WTC11 (cell line): ENCODE results near the gene ATP2B2. TPM values are rescaled to one million over a fixed set of nuclear protein-coding genes. Genes with fewer than 3 reads are reported as not detected.

Experiments used
- ATAC-seq: fragments of 200-7000 bp; cut with Tn5 transposase; 2 replicates; pipeline ENCODE4 v1.10.0; 2021; ENCODE audit warnings: mild to moderate bottlenecking, moderate library complexity
- CTCF ChIA-PET: fragments of 300-600 bp; sonication (Branson Sonifier 250); formaldehyde crosslinking; loops from one replicate; lab custom pipeline; 2021; ENCODE audit warnings: antibody characterized with exemption; lab: Charles Lee
- POLR2A ChIA-PET: fragments of 350-600 bp; sonication (Branson Sonifier 250); formaldehyde crosslinking; loops from one replicate; lab custom pipeline; 2021; ENCODE audit warnings: antibody characterized with exemption; lab: Charles Lee
- DNase-seq: peaks from one replicate; pipeline ENCODE4 v3.0.0; 2021; ENCODE audit warnings: low spot score
- H3K27ac Mint-ChIP-seq: 2 replicates; pipeline ENCODE4 v1.8.0; 2021; ENCODE audit warnings: mixed read lengths
- H3K27me3 Mint-ChIP-seq: 2 replicates; pipeline ENCODE4 v1.8.0; 2021; ENCODE audit warnings: low read depth, mild to moderate bottlenecking, moderate library complexity, mixed read lengths
- H3K36me3 Mint-ChIP-seq: 2 replicates; pipeline ENCODE4 v1.8.0; 2021; ENCODE audit warnings: mixed read lengths
- H3K4me1 Mint-ChIP-seq: 2 replicates; pipeline ENCODE4 v1.8.0; 2022; ENCODE audit warnings: mixed read lengths
- H3K4me3 Mint-ChIP-seq: 2 replicates; pipeline ENCODE4 v1.8.0; 2021; ENCODE audit warnings: mild to moderate bottlenecking, moderate library complexity, mixed read lengths
- H3K9me3 Mint-ChIP-seq: 2 replicates; pipeline ENCODE4 v1.8.0; 2021; ENCODE audit warnings: mixed read lengths
- ELF4 ChIP-seq: sonication (generic); formaldehyde crosslinking; IDR thresholded peaks from 2 replicates; pipeline ENCODE4 v1.8.1; 2022; ENCODE audit warnings: low read depth, mild to moderate bottlenecking, moderate library complexity, missing genetic modification reagents
- FOXJ3 ChIP-seq: sonication (generic); formaldehyde crosslinking; IDR thresholded peaks from 2 replicates; pipeline ENCODE4 v1.9.0; 2021; ENCODE audit warnings: missing genetic modification reagents, mild to moderate bottlenecking, borderline replicate concordance
- FOXK1 ChIP-seq: sonication (generic); formaldehyde crosslinking; IDR thresholded peaks from 2 replicates; pipeline ENCODE4 v1.8.0; 2022; ENCODE audit warnings: mild to moderate bottlenecking, moderate library complexity, missing genetic modification reagents
- FOXP1 ChIP-seq: sonication (generic); formaldehyde crosslinking; IDR thresholded peaks from 2 replicates; pipeline ENCODE4 v1.8.0; 2022; ENCODE audit warnings: missing genetic modification reagents, mild to moderate bottlenecking, moderate library complexity, borderline replicate concordance
- GRHL2 ChIP-seq: fragments of 250-450 bp; sonication (Bioruptor Pico); IDR thresholded peaks from 2 replicates; pipeline ENCODE4 v1.8.0; 2022; ENCODE audit warnings: mild to moderate bottlenecking, moderate library complexity; ENCODE audit not compliant: insufficient replicate concordance, severe bottlenecking
- GTF2I ChIP-seq: fragments of 250-450 bp; sonication (Bioruptor Pico); conservative IDR thresholded peaks from 2 replicates; pipeline ENCODE4 v1.4.0; 2021; ENCODE audit warnings: mild to moderate bottlenecking
- NFYB ChIP-seq: sonication (generic); formaldehyde crosslinking; conservative IDR thresholded peaks from 2 replicates; pipeline ENCODE4 v1.8.0; 2022; ENCODE audit warnings: low read depth, missing genetic modification reagents
- OVOL2 ChIP-seq: fragments of 250-450 bp; sonication (Bioruptor Pico); IDR thresholded peaks from 2 replicates; pipeline ENCODE4 v1.9.0; 2021; ENCODE audit warnings: mild to moderate bottlenecking, borderline replicate concordance
- PRRX2 ChIP-seq: fragments of 250-450 bp; sonication (Bioruptor Pico); IDR thresholded peaks from 2 replicates; pipeline ENCODE4 v1.8.0; 2021; ENCODE audit warnings: mild to moderate bottlenecking
- RELA ChIP-seq: sonication (generic); formaldehyde crosslinking; IDR thresholded peaks from 2 replicates; pipeline ENCODE4 v1.8.1; 2022; ENCODE audit warnings: missing genetic modification reagents, mild to moderate bottlenecking, borderline replicate concordance
- RORB ChIP-seq: fragments of 250-450 bp; sonication (Bioruptor Pico); IDR thresholded peaks from 2 replicates; pipeline ENCODE4 v1.9.0; 2021; ENCODE audit warnings: mild to moderate bottlenecking
- SMAD4 ChIP-seq: sonication (generic); formaldehyde crosslinking; IDR thresholded peaks from 2 replicates; pipeline ENCODE4 v1.8.0; 2022; ENCODE audit warnings: mild to moderate bottlenecking, missing genetic modification reagents
- SP1 ChIP-seq: sonication (generic); formaldehyde crosslinking; conservative IDR thresholded peaks from 2 replicates; pipeline ENCODE4 v1.8.1; 2022; ENCODE audit warnings: missing genetic modification reagents
- TP53 ChIP-seq: sonication (generic); formaldehyde crosslinking; IDR thresholded peaks from 2 replicates; pipeline ENCODE4 v1.8.1; 2023; ENCODE audit warnings: mild to moderate bottlenecking, missing genetic modification reagents
- ZNF138 ChIP-seq: sonication (generic); formaldehyde crosslinking; conservative IDR thresholded peaks from 2 replicates; pipeline ENCODE4 v1.8.1; 2022; ENCODE audit warnings: mild to moderate bottlenecking, moderate library complexity, missing genetic modification reagents
- ZNF232 ChIP-seq: sonication (generic); formaldehyde crosslinking; IDR thresholded peaks from 2 replicates; pipeline ENCODE4 v1.8.0; 2022; ENCODE audit warnings: mild to moderate bottlenecking, missing genetic modification reagents
- ZNF671 ChIP-seq: fragments of 250-450 bp; sonication (Bioruptor Pico); IDR thresholded peaks from 2 replicates; pipeline ENCODE4 v1.8.0; 2021; ENCODE audit warnings: mild to moderate bottlenecking
- total RNA-seq: library from RNA; stranded (reverse); gene quantifications from 3 replicates; pipeline ENCODE4 v1.2.3, GENCODE V29; 2021
- TF ChIP-seq, protein P1 (sequence below): sonication (generic); formaldehyde crosslinking; IDR thresholded peaks from 2 replicates; pipeline ENCODE4 v1.8.0; 2022; ENCODE audit warnings: missing genetic modification reagents
- TF ChIP-seq, protein P2 (sequence below): fragments of 200-600 bp; IDR thresholded peaks from 2 replicates; pipeline ENCODE4 v1.8.0; 2022; ENCODE audit warnings: antibody characterized with exemption
- TF ChIP-seq, protein P3 (sequence below): sonication (generic); formaldehyde crosslinking; IDR thresholded peaks from 2 replicates; pipeline ENCODE4 v1.8.0; 2022; ENCODE audit warnings: mild to moderate bottlenecking, missing genetic modification reagents
- TF ChIP-seq, protein P4 (sequence below): sonication (generic); formaldehyde crosslinking; conservative IDR thresholded peaks from 2 replicates; pipeline ENCODE4 v1.8.1; 2023; ENCODE audit warnings: mild to moderate bottlenecking, low read depth, missing genetic modification reagents, moderate library complexity
- TF ChIP-seq, protein P5 (sequence below): sonication (generic); formaldehyde crosslinking; IDR thresholded peaks from 2 replicates; pipeline ENCODE4 v1.8.1; 2023; ENCODE audit warnings: mild to moderate bottlenecking, missing genetic modification reagents, moderate library complexity

ATP2B2 gene
- total RNA-seq, 1 experiment from 2014 or later: 0.48 TPM

DNA sequence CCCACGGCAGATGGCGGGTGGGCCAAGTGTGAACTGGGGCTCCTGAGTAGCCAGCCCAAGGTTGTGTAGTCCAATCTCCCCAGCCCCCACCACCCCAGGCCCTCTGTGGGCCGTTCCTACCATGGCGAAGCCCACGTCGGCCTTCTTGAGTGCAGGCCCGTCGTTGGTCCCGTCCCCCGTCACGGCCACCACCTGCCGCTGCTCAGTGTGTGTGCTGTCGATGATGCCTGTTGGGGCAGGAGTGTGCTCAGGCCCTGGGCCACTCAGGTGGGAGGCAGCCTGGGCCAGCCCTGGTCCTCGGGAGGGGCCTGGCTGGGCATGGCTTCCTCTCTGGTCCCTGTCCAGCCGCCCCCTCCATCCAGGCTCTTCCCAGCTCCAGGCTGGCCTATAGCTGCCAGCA lies 159.5 kb downstream of the ATP2B2 start:
- CTCF ChIA-PET: interaction anchor here (1.2 kb wide), 1 partner anchor 393 kb away, joined by 4 read pairs; no protein-coding TSS in a partner anchor
- H3K36me3 Mint-ChIP-seq: no peaks in the 10 kb centered on the region
- H3K9me3 Mint-ChIP-seq: no peaks in the 10 kb centered on the region
- no peak for ATAC-seq
- TF ChIP-seq OVOL2 (CRISPR knock-in tag): no peak
- TF ChIP-seq ZNF232 (CRISPR knock-in tag): no peak
- no peak for TF ChIP-seq RORB (CRISPR knock-in tag)
- no peak for TF ChIP-seq TP53 (CRISPR knock-in tag)
- TF ChIP-seq, protein P1, sequence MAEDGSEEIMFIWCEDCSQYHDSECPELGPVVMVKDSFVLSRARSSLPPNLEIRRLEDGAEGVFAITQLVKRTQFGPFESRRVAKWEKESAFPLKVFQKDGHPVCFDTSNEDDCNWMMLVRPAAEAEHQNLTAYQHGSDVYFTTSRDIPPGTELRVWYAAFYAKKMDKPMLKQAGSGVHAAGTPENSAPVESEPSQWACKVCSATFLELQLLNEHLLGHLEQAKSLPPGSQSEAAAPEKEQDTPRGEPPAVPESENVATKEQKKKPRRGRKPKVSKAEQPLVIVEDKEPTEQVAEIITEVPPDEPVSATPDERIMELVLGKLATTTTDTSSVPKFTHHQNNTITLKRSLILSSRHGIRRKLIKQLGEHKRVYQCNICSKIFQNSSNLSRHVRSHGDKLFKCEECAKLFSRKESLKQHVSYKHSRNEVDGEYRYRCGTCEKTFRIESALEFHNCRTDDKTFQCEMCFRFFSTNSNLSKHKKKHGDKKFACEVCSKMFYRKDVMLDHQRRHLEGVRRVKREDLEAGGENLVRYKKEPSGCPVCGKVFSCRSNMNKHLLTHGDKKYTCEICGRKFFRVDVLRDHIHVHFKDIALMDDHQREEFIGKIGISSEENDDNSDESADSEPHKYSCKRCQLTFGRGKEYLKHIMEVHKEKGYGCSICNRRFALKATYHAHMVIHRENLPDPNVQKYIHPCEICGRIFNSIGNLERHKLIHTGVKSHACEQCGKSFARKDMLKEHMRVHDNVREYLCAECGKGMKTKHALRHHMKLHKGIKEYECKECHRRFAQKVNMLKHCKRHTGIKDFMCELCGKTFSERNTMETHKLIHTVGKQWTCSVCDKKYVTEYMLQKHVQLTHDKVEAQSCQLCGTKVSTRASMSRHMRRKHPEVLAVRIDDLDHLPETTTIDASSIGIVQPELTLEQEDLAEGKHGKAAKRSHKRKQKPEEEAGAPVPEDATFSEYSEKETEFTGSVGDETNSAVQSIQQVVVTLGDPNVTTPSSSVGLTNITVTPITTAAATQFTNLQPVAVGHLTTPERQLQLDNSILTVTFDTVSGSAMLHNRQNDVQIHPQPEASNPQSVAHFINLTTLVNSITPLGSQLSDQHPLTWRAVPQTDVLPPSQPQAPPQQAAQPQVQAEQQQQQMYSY (CRISPR knock-in tag): no peak
- TF ChIP-seq, protein P2, sequence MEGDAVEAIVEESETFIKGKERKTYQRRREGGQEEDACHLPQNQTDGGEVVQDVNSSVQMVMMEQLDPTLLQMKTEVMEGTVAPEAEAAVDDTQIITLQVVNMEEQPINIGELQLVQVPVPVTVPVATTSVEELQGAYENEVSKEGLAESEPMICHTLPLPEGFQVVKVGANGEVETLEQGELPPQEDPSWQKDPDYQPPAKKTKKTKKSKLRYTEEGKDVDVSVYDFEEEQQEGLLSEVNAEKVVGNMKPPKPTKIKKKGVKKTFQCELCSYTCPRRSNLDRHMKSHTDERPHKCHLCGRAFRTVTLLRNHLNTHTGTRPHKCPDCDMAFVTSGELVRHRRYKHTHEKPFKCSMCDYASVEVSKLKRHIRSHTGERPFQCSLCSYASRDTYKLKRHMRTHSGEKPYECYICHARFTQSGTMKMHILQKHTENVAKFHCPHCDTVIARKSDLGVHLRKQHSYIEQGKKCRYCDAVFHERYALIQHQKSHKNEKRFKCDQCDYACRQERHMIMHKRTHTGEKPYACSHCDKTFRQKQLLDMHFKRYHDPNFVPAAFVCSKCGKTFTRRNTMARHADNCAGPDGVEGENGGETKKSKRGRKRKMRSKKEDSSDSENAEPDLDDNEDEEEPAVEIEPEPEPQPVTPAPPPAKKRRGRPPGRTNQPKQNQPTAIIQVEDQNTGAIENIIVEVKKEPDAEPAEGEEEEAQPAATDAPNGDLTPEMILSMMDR: no peak
- TF ChIP-seq, protein P3, sequence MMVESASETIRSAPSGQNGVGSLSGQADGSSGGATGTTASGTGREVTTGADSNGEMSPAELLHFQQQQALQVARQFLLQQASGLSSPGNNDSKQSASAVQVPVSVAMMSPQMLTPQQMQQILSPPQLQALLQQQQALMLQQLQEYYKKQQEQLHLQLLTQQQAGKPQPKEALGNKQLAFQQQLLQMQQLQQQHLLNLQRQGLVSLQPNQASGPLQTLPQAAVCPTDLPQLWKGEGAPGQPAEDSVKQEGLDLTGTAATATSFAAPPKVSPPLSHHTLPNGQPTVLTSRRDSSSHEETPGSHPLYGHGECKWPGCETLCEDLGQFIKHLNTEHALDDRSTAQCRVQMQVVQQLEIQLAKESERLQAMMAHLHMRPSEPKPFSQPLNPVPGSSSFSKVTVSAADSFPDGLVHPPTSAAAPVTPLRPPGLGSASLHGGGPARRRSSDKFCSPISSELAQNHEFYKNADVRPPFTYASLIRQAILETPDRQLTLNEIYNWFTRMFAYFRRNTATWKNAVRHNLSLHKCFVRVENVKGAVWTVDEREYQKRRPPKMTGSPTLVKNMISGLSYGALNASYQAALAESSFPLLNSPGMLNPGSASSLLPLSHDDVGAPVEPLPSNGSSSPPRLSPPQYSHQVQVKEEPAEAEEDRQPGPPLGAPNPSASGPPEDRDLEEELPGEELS (CRISPR knock-in tag): no peak
- TF ChIP-seq FOXP1 (CRISPR knock-in tag): no peak
- no peak for TF ChIP-seq NFYB (CRISPR knock-in tag)
- TF ChIP-seq SMAD4: no peak
- TF ChIP-seq, protein P4, sequence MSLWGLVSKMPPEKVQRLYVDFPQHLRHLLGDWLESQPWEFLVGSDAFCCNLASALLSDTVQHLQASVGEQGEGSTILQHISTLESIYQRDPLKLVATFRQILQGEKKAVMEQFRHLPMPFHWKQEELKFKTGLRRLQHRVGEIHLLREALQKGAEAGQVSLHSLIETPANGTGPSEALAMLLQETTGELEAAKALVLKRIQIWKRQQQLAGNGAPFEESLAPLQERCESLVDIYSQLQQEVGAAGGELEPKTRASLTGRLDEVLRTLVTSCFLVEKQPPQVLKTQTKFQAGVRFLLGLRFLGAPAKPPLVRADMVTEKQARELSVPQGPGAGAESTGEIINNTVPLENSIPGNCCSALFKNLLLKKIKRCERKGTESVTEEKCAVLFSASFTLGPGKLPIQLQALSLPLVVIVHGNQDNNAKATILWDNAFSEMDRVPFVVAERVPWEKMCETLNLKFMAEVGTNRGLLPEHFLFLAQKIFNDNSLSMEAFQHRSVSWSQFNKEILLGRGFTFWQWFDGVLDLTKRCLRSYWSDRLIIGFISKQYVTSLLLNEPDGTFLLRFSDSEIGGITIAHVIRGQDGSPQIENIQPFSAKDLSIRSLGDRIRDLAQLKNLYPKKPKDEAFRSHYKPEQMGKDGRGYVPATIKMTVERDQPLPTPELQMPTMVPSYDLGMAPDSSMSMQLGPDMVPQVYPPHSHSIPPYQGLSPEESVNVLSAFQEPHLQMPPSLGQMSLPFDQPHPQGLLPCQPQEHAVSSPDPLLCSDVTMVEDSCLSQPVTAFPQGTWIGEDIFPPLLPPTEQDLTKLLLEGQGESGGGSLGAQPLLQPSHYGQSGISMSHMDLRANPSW (CRISPR knock-in tag): no peak
- no peak for TF ChIP-seq RELA (CRISPR knock-in tag)
- TF ChIP-seq GTF2I (CRISPR knock-in tag): no peak
- no peak for TF ChIP-seq ELF4 (CRISPR knock-in tag)
- no peak for TF ChIP-seq SP1 (CRISPR knock-in tag)
- no peaks in the 10 kb centered on the region for H3K27me3 Mint-ChIP-seq
- POLR2A ChIA-PET: no interaction called here
- no peak overlapping the region for H3K27ac Mint-ChIP-seq
- DNase-seq: no peak
- peaks cover 3% of the 10 kb centered on the region for H3K4me1 Mint-ChIP-seq
- H3K4me3 Mint-ChIP-seq: no peak overlapping the region

DNA sequence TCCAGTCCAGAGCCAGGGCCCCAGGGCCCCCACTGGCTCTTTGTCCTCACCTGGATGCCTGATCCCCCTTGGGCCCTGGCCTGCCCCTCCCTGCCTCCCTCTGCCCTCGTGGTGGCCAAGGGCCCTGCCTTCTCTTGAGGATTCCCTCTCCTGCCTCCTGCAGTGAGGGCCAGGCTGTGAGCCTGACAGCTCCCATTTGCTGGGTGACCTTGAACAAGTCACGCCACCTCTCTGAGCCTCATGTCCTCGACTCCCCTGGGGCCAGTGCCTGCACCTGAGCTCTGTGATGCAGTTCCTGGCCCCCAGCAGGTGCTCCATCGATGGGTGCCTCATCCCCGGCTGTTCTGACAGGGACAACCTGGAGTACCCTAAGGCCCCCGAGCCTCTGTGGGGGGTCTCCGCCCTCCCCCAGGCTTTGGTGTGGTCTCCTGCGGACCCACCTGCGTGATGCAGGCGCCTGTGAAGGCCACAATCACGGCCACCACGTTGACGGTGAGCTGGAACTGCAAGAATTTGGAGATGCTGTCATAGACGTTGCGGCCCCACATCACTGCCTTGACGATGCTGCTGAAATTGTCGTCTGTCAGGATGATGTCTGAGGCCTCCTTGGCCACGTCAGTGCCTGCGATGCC lies 160.3 kb downstream of the ATP2B2 start:
- H3K27ac Mint-ChIP-seq: no peak overlapping the region
- H3K4me3 Mint-ChIP-seq: no peak overlapping the region
- POLR2A ChIA-PET: no interaction called here
- CTCF ChIA-PET: interaction anchor here (0.7 to 1.8 kb wide), 19 partner anchors 10 to 395 kb away, joined by 3 to 14 read pairs (median 4); no protein-coding TSS in a partner anchor
- DNase-seq: no peak
- H3K27me3 Mint-ChIP-seq: no peaks in the 10 kb centered on the region
- no peaks in the 10 kb centered on the region for H3K9me3 Mint-ChIP-seq
- no peak for ATAC-seq
- no peaks in the 10 kb centered on the region for H3K4me1 Mint-ChIP-seq
- no peaks in the 10 kb centered on the region for H3K36me3 Mint-ChIP-seq
- no peak for TF ChIP-seq FOXK1 (CRISPR knock-in tag)
- TF ChIP-seq GRHL2: no peak
- no peak for TF ChIP-seq RORB (CRISPR knock-in tag)
- TF ChIP-seq ZNF138: no peak
- TF ChIP-seq, protein P5, sequence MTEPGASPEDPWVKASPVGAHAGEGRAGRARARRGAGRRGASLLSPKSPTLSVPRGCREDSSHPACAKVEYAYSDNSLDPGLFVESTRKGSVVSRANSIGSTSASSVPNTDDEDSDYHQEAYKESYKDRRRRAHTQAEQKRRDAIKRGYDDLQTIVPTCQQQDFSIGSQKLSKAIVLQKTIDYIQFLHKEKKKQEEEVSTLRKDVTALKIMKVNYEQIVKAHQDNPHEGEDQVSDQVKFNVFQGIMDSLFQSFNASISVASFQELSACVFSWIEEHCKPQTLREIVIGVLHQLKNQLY: no peak
- TF ChIP-seq PRRX2 (CRISPR knock-in tag): no peak
- TF ChIP-seq ZNF671 (CRISPR knock-in tag): no peak
- TF ChIP-seq FOXJ3: no peak
- TF ChIP-seq GTF2I (CRISPR knock-in tag): no peak
- TF ChIP-seq TP53 (CRISPR knock-in tag): no peak
